Activated T-cell treated with anti-CD3 and anti-CD28 coated beads, Interleukin-2, amount 50 U/mL, for 4 hours (primary cell): ENCODE measurements around the gene KLHL30. TPM values are rescaled to one million over a fixed set of nuclear protein-coding genes. Genes with fewer than 3 reads are reported as not detected.

ENCODE experiments used
- total RNA-seq, 3 donors: library from RNA; stranded (reverse); gene quantifications; one replicate each; pipeline ENCODE4 v1.2.1, GENCODE V29; 2021

Gene KLHL30
- total RNA-seq, 3 donors from 2014 or later, result not detected

Other genes with a start within 250 kb of the KLHL30 start
- gene UBE2F, start 171.7 kb upstream of the KLHL30 start, total RNA-seq, result 10 to 100 TPM; 64.2 to 66.2 (median 66.1) TPM
- 10 to 100 TPM; 46.4 to 63.5 (median 60.1) TPM for gene SCLY, start 77.7 kb upstream of the KLHL30 start, total RNA-seq
- gene ESPNL, start 38.3 kb upstream of the KLHL30 start, total RNA-seq, result under 1 TPM; 0.08 to 0.35 (median 0.14) TPM
- under 1 TPM; 0.13 to 0.91 (median 0.22) TPM for gene ERFE, start 20.3 kb downstream of the KLHL30 start, total RNA-seq
- 10 to 100 TPM; 64.5 to 70.9 (median 66.5) TPM for gene ILKAP, start 65.0 kb downstream of the KLHL30 start, total RNA-seq
- gene HES6, start 101.4 kb downstream of the KLHL30 start, total RNA-seq, result 1 to 10 TPM; 5.9 to 9.1 (median 8.0) TPM
- gene PER2, start 149.9 kb downstream of the KLHL30 start, total RNA-seq, result 10 to 100 TPM; 22.8 to 25.4 (median 24.6) TPM
- gene TRAF3IP1, start 181.8 kb downstream of the KLHL30 start, total RNA-seq, result 10 to 100 TPM; 16.4 to 19.1 (median 17.8) TPM